HG03354 (cell line): ENCODE results near the gene CSTPP1.

ENCODE experiments used
- ATAC-seq: cut with Tn5 transposase; IDR thresholded peaks from one replicate; pipeline ENCODE4 v1.9.1; 2021; ENCODE audit warnings: mild to moderate bottlenecking; ENCODE audit not compliant: unreplicated experiment, poor library complexity, severe bottlenecking

Gene CSTPP1

GRCh38 chr11:47021965-47022364, 85.4 kb downstream of the CSTPP1 start:
- ATAC-seq, result no peak

GRCh38 chr11:47028195-47029093, 91.9 kb downstream of the CSTPP1 start:
- ATAC-seq, result no peak

- no peak for ATAC-seq
Observed at GRCh38 chr11:47033439-47033838, 96.9 kb downstream of the CSTPP1 start.

GRCh38 chr11:47034091-47034490, 97.5 kb downstream of the CSTPP1 start:
- no peak for ATAC-seq

- no peak for ATAC-seq
Observed at GRCh38 chr11:47035108-47035507, 98.5 kb downstream of the CSTPP1 start.

- ATAC-seq, result no peak
Observed at GRCh38 chr11:47044119-47044518, 107.6 kb downstream of the CSTPP1 start.

GRCh38 chr11:47047972-47048371, 111.4 kb downstream of the CSTPP1 start:
- ATAC-seq, result no peak

- no peak for ATAC-seq
Observed at GRCh38 chr11:47050284-47050683, 113.7 kb downstream of the CSTPP1 start.

GRCh38 chr11:47051217-47051616, 114.7 kb downstream of the CSTPP1 start:
- no peak for ATAC-seq

GRCh38 chr11:47052165-47052564, 115.6 kb downstream of the CSTPP1 start:
- no peak for ATAC-seq

GRCh38 chr11:47052576-47052975, 116.0 kb downstream of the CSTPP1 start:
- no peak for ATAC-seq

GRCh38 chr11:47055534-47055933, 119.0 kb downstream of the CSTPP1 start:
- no peak for ATAC-seq

- ATAC-seq, result no peak
Observed at GRCh38 chr11:47056261-47056915, 119.8 kb downstream of the CSTPP1 start.

GRCh38 chr11:47057365-47057764, 120.8 kb downstream of the CSTPP1 start:
- no peak for ATAC-seq

- no peak for ATAC-seq
Observed at GRCh38 chr11:47060807-47061206, 124.2 kb downstream of the CSTPP1 start.

GRCh38 chr11:47061429-47062178, 125.0 kb downstream of the CSTPP1 start:
- ATAC-seq, result no peak

- ATAC-seq, result no peak
Observed at GRCh38 chr11:47062736-47063135, 126.2 kb downstream of the CSTPP1 start.

- ATAC-seq, result no peak
Observed at GRCh38 chr11:47067401-47067800, 130.8 kb downstream of the CSTPP1 start.

GRCh38 chr11:47070769-47071168, 134.2 kb downstream of the CSTPP1 start:
- no peak for ATAC-seq

GRCh38 chr11:47071341-47071740, 134.8 kb downstream of the CSTPP1 start:
- ATAC-seq, result no peak
